HG03558 (cell line): ENCODE measurements around the gene XXYLT1.

Source experiments
- ATAC-seq: cut with Tn5 transposase; IDR thresholded peaks from one replicate; pipeline ENCODE4 v1.9.1; 2021; ENCODE audit warnings: moderate number of reproducible peaks; ENCODE audit not compliant: unreplicated experiment; ENCODE audit errors: extremely low read depth

The XXYLT1 gene

DNA sequence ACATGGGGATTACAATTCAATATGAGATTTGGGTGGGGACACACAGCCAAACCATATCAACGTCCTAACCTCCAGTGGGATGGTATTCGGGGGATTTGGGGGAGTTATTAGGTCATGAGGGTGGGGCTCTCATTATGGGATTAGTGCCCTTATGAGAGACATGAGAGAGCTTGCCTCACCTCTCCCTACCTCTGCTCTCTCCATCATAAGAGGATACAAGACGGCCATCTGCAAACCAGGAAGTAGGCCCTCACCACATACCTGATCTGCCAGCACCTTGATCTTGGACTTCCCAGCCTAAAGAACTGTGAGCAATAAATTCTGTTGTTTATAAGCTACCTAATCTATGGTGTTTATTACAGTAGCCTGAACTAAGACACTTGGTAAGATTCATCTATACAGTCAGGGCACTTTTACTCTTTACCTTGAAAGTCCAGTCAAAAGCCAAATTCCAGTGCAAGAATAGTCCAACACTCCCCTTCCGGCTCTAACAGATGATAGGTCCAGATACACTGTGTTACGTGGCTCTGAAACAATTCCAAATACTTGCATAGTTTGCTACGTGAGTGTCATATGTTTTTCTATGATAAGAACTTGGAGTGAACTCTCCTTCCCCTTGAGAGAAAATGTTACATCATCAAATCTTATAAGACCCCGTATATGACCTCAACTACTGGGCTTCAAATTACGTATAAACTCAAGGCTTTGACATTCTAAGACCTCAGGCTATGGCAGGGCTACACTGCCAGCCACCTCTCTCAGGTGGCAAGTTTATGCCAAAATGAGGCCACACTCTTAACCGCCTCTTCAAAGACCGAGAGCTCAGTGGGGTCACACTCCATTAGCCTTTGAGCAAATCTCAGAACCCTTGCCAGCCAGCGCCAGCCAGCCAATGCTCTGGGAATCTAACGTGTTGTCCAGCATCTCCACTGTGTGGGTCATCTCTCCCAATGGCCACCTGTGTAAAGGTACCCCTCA, 129.9 kb downstream of the XXYLT1 start:
- no peak for ATAC-seq

DNA sequence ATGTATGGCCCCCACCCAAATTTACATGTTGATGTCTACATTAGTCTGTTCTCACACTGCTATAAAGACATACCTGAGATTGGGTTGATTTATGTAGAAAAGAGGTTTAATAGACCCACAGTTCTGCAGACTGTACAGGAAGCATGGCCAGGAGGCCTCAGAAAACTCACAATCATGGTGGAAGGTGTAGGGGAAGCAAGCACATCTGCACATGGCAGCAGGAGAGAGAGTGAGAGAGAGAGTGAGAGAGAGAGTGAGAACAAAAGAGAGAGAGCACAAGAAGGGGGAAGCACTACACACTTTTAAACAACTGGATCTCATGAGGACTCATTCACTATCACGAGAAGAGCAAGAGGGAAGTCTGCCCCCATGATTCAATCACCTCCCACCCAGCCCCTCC, 130.5 kb downstream of the XXYLT1 start:
- no peak for ATAC-seq

DNA sequence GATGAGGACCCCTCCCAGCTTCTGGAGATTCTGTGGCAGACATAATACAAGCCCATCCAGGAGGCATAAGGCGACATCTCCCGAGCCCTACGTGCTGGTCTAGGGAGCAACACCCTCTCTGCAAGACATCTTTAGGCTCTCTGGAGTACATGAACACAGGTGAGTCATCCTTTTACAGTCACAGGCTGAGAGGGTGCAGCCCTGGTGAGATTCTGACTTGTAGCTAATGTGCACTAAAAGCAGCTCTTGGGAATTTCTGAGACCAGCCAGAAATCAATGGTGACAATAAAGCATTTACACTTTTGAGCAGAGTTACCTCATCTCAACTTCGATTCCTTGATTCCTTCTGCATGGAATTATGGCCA, 131.1 kb downstream of the XXYLT1 start:
- ATAC-seq, result no peak

GRCh38 chr3:195139091-195139875, 131.7 kb downstream of the XXYLT1 start:
- no peak for ATAC-seq

DNA sequence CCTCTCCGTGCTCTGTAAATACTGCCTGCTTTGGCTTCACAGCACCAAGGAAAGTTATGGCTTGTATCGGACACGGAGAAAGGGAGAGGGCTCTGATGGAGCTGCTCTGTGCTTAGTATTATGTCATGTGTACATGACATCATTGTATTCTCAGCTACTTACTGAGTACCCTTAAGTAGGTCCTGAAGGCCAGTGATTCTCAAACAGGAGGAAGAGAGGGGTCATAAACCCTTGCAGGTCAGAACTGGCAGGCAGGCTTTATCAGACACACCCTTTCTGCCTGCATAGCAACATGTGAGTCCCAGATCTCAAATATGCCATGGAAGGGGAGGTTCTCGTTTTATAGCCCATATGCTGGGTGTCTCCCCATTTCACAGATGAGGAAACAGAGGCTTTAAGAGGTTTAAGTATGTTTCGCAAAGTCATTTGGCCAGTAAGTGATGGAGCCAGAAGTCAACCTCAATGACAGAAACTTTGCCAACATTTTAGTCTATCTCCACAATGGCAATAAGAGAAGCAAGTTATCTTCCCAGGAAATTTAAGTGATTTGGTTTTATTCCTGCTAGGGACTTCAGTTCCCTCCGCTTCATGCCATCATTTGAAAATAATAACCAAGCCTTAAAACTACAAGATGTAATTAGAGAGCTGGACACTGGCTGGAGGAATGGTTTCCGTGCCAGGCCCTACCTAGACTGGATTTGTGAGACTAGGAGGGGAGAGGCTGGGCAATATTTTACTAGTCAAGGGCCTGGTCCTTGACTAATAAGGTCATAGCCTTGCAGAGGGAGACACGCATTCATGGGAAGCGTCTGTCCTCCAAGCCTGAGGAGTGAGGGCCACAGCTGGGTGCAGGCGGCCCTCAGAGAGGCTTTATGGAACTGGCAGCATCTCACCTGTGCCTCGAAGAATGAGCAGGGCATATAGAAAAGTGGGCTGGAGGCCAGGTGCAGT, 133.0 kb downstream of the XXYLT1 start:
- no peak for ATAC-seq

DNA sequence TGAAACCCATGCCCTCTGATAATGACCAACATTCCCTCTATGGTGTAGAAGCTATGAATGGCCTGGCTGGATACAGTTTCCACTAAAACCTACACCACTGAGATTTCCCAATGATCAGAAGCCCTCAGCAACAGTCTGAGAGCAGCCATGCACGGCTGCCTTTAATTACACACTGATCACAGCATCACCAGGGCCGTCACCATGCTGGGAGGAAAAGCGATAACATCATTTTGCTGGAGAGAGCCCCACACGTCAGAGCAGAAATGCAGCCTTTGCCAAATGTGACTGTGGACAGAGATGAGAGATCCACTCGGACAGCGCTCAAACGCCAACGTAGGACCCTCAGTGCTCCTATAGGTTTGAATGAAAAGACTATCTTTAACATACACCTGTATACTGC, 135.0 kb downstream of the XXYLT1 start:
- ATAC-seq, result no peak

- no peak for ATAC-seq
These were observed 136.5 kb downstream of the XXYLT1 start for GRCh38 chr3:195134431-195134830.

- no peak for ATAC-seq
These were observed 137.5 kb downstream of the XXYLT1 start for GRCh38 chr3:195133462-195133861.

GRCh38 chr3:195133013-195133412, 137.9 kb downstream of the XXYLT1 start:
- no peak for ATAC-seq

GRCh38 chr3:195131176-195131575, 139.8 kb downstream of the XXYLT1 start:
- ATAC-seq, result no peak

GRCh38 chr3:195129644-195130492, 141.1 kb downstream of the XXYLT1 start:
- peak; percentile 86 for ATAC-seq

- ATAC-seq, result no peak
These were observed 141.8 kb downstream of the XXYLT1 start for GRCh38 chr3:195129072-195129643.

DNA sequence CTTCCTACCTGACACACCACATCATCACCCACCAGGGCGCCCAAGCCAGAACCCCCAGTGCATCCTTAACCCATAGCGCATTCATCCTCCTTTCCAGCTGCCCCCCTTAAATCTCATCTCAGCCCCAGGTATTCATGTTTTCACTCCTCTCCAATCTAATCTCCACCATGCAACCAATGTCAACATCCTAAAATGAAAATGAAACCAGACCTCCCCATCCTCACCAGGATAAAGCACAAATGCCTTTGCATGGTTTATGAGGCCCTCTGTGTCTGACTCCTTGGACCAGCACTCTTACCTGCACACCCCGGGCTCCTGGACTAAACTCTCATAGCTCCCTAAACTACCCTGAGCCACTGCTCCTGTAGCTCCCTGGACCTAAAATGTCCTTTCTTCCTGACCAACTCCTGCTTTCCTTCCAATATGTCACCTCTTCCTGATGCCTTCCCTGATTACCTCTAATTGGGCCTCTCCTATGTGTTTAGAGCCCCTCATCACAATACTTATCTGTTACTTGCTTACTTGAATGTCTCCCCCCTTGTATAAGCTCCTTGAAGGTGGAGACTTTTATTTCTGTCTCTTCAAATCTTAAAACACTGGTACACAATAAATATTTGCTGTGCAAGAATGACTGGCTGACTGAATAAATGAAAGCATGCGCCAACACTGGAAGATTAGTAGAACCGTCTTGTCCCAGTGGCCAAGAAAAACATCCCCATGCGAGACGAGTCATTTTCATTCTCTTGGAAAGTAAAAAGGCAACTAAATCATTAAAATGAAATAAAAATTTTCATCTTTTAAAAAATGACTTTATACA, 142.5 kb downstream of the XXYLT1 start:
- ATAC-seq, result no peak

GRCh38 chr3:195126056-195126605, 144.8 kb downstream of the XXYLT1 start:
- no peak for ATAC-seq

DNA sequence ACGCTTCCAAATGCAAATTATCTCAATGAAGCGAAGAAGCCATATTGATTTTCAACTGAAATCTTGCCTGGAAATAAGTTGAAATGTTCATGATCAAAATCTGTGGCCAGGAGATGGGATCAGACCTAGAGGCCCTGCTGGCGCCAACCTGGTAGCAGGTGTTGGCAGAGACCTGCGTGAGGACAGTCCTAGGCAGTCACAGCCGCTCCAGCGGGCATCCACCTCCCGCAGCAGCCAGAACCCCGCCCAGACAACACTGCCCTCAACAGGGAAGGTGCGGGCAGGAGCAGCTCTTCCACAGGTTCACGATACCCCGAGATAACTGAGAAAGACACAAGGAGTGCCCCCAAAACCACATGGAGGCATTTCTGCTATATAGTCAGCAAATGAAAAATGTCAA, 145.3 kb downstream of the XXYLT1 start:
- ATAC-seq, result no peak

GRCh38 chr3:195124378-195124992, 146.5 kb downstream of the XXYLT1 start:
- ATAC-seq, result no peak

GRCh38 chr3:195123281-195123691, 147.7 kb downstream of the XXYLT1 start:
- ATAC-seq, result no peak
